GM18505 (cell line): Measurements from ENCODE around the gene CCDC85B.

Experiments
- ATAC-seq: cut with Tn5 transposase; IDR thresholded peaks from one replicate; pipeline ENCODE4 v1.9.1; 2021; ENCODE audit not compliant: unreplicated experiment
- POLR2A ChIP-seq: IDR thresholded peaks from 4 replicates; pipeline ENCODE4 v1.6.1; 2011; ENCODE audit warnings: borderline replicate concordance; ENCODE audit not compliant: insufficient read depth, insufficient read length; ENCODE audit errors: extremely low read depth

The CCDC85B gene

GRCh38 chr11:65892661-65893317, 2.3 kb downstream of the CCDC85B start:
- no peak for ATAC-seq
- TF ChIP-seq POLR2A: peak; percentile 41

- ATAC-seq: no peak
- TF ChIP-seq POLR2A: peak; percentile 66
Observed at GRCh38 chr11:65894034-65894591, 3.6 kb downstream of the CCDC85B start.

GRCh38 chr11:65895482-65895981, 5.1 kb downstream of the CCDC85B start:
- no peak for ATAC-seq

GRCh38 chr11:65896034-65896999, 5.8 kb downstream of the CCDC85B start:
- ATAC-seq: no peak

More at GRCh38 chr11:65895482-65895981, 5.1 kb downstream of the CCDC85B start:
- no peak for TF ChIP-seq POLR2A

GRCh38 chr11:65897020-65897471, 6.6 kb downstream of the CCDC85B start:
- ATAC-seq: no peak
- no peak for TF ChIP-seq POLR2A

More at GRCh38 chr11:65896034-65896999, 5.8 kb downstream of the CCDC85B start:
- TF ChIP-seq POLR2A: no peak

GRCh38 chr11:65898656-65899355, 8.3 kb downstream of the CCDC85B start:
- ATAC-seq: no peak
- TF ChIP-seq POLR2A: no peak

- no peak for ATAC-seq
- TF ChIP-seq POLR2A: no peak
Observed at GRCh38 chr11:65899356-65900124, 9.1 kb downstream of the CCDC85B start.

GRCh38 chr11:65900125-65900898, 9.8 kb downstream of the CCDC85B start, which contains the start of gene FOSL1:
FOSL1 (minus strand) TSS chr11:65900388; CDS start chr11:65900339, 49 bp downstream.
- peak; percentile 47 for TF ChIP-seq POLR2A
- peak; percentile 74 for ATAC-seq

GRCh38 chr11:65900899-65901180, 10.4 kb downstream of the CCDC85B start:
- ATAC-seq: no peak
- no peak for TF ChIP-seq POLR2A

GRCh38 chr11:65903068-65903481, 12.6 kb downstream of the CCDC85B start:
- TF ChIP-seq POLR2A: no peak
- no peak for ATAC-seq

GRCh38 chr11:65903715-65904114, 13.2 kb downstream of the CCDC85B start:
- no peak for TF ChIP-seq POLR2A

More at GRCh38 chr11:65903715-65904114, 13.2 kb downstream of the CCDC85B start:
- no peak for ATAC-seq
